ENCODE results near the gene TCF12.
"Not testable (repeated sequence)": the region's sequence is repeated elsewhere in the genome, so short reads cannot be mapped to it uniquely, and the experiment has no call there.

The TCF12 gene

DNA sequence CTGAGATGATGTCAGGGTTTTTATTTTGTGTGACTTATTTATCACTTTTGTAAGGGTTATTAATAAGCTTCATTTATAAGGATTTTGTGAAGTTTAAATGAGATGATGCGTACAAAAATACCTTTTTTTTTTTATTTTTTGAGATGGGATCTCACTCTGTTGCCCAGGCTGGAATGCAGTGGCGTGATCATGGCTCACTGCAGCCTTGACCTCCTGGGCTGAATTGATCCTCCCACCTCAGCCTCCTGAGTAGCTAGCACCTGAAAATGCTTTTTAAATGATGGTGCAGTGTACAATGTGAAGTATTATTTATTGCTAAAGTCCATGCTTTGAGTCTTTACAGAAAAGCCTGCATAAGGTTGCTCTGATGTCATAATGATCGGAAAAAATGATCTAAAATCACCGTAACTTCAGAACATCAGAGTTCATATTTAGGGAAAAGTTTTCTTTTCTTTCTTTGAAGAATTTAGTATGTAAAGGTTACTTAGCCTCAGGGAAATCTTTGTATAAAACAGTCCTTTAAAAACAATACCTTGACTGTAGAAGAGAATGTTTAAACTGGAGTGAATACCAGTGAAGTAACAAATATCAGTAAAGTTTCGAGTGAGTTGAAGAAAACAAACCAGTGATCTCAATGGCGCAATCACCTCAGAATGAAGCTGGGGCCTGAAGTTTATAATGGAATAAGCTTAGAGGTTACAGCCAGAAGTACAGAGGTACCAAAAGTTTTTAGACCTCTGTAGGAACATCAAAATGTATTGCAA, 29.7 kb downstream of the TCF12 start:
- no peak for DNase-seq (ENCODE audit: low read depth)

DNA sequence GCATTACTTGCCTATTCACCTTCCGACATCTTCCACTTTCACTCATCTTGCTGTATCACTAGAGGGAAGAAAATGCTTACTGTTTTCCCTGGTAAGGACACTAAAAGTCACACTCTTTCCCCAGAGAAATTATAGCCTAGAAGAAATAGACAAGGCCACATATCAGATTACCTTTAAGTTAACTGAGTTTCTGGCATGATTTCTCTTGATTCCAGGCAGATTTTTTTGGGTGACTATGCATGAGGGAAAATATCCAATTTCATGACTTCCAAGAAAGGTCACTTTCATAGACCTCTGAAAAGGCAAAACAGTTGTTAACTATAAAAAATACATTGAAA, 30.3 kb downstream of the TCF12 start:
- no peak for DNase-seq (ENCODE audit: low read depth)

DNA sequence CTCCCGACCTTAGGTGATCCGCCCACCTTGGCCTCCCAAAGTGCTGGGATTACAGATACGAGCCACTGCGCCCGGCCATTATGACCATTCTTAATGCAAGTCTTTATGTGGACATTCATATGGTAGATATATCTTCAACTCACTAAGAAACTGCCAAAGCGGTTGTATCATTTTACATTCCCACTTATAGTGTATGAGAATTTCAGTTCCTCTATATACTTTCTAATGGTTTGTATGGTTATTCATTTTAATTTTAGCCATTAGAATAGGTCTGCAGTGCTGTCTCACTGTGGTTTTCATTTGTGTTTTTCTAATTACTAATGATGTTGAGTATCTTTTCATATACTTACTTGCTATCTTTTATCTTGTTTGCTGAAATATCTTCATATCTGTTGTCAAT, 32.5 kb downstream of the TCF12 start:
- DNase-seq (ENCODE audit: low read depth) = no peak

DNA sequence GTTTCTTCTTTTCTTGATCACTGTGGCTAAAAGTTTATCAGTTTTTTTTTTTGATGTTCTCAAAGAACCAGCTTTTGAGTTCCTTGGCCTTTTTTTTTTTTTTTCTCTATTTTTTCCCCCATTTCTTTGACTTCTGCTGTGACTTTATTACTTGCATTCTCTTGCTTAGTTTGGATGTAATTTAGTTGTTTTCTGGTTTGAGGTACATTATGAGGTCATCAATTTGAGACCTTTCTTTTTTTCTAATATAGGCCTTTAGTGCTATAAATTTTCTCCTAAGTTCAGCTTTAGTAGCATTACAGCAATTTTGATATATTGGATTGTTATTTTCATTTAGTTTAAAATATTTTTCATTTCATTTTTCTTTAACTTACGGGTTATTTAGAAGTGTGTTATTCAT, 35.3 kb downstream of the TCF12 start:
- DNase-seq (ENCODE audit: low read depth) = no peak

DNA sequence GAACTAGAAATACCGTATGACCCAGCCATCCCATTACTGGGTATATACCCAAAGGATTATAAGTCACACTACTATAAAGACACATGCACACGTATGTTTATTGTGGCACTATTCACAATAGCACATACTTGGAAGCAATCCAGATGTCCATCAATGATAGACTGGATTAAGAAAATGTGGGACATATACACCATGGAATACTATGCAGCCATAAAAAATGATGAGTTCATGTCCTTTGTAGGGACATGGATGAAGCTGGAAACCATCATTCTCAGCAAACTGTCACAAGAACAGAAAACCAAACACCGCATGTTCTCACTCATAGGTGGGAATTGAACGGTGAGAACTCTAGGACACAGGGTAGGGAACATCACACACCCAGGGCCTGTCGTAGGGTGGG, 36.6 kb downstream of the TCF12 start:
- DNase-seq (ENCODE audit: low read depth) = not testable (repeated sequence)

DNA sequence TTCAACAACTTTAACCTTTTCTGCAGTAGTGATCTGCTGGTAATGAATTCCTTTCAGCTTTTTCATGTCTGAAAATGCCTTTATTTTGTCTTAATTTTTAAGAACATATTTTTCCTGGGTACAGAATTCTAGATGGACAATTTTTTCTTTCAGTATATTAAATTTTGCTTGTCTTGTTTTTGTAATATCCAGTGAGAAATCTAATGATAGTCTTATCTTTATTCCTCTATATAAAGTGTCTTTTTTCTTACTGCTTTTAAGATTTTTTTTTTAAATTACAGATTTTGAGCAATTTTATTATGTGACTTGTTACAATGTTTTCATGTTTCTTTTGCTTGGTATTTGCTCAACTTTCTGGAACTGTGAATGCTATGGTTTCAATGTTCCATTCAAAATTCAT, 38.1 kb downstream of the TCF12 start:
- DNase-seq (ENCODE audit: low read depth) = no peak

DNA sequence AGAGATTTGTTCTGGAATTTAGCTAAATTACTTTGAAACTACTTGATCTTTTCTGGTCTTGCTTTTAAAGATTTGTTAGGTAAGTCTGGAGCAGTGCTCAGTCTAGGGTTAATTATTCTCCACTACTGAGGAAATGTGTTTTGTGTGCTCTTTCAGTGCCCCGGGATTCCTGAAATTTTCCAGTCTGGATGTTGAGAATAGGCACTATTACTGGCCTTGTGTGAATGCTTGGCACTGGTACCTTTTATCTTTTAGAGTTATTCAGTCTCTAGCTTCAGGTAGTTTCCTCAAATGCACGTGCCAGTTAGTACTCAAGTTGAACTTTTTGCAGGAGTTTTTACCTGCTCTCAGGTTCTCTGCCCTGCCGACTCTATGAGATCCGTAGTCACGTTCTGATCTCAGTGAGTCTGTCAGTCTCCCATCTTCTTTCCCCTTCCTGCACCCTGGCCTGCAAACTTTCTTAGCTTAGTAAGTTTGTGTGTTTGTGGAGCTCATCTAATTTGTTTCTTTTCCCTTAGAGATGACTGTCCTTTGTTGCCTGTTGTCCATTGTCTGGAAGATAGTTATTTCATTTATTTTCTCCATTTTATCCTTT, 39.5 kb downstream of the TCF12 start:
- no peak for DNase-seq (ENCODE audit: low read depth)

DNA sequence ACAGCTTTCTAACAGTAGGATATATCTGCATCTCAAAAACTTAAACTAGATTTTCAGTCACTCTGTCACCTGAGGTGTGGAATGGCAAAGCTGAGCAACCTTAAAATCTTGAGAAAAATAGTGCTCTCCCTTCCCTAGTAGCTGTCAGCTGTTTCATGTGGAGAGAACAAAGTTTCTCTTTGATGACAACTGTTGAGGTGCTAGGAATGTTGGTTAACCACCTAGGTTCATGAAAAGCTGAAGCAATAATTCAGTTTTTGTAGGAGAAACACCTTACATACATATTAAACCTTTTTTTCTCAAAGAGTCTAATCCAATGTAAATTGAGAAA, 40.8 kb downstream of the TCF12 start:
- DNase-seq (ENCODE audit: low read depth) = no peak

DNA sequence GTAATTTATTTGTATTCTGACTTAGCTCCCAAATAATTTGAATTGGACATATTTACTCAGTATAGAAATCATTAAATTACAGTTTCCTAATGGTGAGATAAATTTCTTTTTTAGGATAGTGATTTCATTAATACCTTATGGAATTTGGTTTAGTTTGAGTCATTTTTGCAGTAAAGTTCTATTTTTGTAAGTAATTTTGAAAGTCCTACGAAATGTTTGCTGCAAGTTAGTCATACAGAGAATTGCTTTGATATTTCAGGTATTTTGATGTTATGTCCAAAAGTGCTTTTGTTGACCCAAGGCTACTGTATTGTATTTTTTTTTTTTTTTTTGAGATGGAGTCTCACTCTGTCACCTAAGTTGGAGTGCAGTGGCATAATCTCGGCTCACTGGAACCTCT, 41.7 kb downstream of the TCF12 start:
- no peak for DNase-seq (ENCODE audit: low read depth)

DNA sequence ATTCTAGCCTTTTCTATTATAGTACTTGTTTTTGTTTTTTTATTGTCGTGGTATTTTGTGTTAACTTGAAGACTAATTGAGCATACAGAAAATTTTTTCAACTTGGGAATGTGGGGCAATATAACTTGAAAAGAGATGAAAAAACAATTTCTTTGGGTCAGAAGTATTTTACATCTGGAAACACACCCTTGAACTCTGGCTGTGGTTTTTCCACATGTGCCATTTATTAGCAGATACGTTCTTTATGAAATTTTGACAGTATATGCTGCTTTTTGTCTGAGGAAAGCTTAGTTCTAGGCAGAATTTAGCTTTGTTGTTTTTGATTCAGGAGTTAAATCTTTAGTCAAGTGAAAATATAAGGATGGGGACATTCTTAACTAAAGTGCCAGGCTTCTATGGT, 44.7 kb downstream of the TCF12 start:
- no peak for DNase-seq (ENCODE audit: low read depth)

DNA sequence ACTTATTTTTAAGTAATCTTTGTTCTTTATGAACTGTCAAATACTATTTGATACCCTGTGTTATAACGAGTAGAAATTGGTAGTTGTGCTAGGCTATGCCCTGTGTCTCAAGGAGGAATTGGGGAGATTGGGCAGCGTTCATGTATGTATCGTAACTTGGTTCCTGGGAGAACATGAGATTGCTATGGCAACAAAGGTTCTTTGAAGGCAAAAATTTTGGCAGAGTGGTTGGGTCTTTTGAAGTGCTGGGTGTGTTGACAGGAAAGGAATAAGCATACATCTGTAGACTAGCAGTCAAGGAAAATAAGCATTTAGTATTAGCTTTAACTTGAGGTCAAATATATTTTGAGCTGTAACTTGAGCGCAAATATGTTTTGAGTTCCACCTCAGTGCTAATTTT, 45.3 kb downstream of the TCF12 start:
- DNase-seq (ENCODE audit: low read depth) = no peak

DNA sequence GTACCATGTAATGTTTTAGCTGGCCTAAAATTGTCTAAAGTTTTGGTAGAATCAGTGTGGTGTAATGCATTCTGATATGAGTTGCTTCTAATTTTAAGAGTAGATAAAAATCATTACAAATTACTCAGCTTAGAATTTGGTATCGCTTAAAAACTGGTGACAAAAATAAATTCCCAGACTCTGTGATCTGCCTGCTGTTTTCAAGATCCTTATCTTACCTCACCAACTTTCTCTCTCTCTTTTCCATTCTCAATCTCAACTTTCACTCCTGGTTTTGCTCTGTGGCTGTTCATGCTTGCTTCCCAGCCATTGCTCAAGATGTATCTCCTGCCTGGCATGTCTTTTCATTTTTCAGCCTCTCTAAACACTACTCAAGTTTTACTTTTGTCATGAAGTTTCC, 45.7 kb downstream of the TCF12 start:
- DNase-seq (ENCODE audit: low read depth) = no peak

DNA sequence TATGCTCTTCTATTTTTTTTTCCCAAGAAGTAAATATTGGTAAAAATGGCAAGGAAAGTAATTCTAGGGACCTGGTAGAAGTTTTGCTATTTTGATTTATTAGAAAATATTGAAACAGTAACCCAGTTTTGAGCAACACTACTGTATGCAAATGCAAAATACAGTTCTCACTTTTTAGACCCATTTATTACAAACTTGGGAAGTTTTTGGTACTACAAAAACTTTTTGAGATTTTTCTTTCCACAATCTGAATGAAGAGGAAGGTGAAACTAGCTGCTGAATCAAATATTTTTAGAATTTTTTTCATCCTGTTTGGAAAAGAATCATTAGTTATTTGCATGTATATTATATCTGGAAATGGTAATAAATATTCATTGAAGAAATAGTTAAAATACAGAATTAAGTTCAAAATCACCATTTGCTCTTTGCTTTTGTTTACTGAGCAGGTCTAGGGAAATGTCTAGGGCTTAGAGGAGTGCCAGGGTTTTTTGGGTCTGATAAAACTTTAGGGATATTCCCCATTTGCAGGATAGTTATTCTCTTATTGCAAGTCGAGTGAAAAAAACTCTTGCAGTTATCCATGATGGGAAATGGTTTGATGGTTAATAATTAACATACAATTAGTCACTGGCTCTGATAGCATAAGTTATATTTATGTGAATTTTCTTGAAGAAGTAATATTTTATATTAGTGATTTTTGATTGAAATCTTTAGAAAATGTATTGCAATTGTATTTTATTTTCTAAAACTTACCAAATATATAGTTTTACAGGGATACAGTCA, 47.0 kb downstream of the TCF12 start:
- no peak for DNase-seq (ENCODE audit: low read depth)

DNA sequence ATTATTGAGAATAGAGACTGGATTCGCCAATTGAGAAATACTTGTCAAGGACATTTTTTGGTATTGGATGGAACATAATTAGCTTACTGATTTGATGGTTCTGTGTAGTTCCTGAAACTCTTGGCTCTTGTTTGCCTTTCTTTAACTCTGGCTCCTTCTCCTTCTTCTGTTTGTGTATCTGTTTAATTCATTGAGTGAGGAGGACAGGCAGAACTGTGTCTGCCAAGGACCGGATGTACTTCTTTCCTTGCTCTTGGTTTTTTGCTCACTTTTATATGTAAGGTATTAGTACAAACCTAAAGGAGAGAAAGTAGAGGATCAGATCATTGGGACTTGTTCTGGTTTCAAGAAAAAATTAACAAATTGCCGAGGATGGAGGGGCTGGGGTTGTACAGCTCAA, 48.9 kb downstream of the TCF12 start:
- no peak for DNase-seq (ENCODE audit: low read depth)

DNA sequence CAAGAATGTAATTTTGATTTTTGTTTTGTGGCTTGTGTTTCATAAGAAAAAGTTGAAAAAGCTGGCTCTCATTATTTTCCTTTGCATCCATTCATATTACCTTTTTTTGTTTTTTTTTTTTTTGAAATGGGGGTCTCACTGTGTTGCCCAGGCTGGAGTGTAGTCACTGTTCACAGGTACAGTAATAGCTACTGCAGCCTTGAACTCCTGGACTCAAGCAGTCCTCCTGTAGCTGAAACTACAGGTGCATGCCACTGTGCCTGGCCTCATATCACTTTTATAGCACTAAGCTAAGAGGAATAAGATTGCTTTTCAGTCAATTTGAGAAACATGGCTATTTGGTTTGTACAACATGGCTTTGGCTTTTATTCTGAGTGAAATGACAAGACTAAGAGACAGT, 49.8 kb downstream of the TCF12 start:
- DNase-seq (ENCODE audit: low read depth) = no peak

DNA sequence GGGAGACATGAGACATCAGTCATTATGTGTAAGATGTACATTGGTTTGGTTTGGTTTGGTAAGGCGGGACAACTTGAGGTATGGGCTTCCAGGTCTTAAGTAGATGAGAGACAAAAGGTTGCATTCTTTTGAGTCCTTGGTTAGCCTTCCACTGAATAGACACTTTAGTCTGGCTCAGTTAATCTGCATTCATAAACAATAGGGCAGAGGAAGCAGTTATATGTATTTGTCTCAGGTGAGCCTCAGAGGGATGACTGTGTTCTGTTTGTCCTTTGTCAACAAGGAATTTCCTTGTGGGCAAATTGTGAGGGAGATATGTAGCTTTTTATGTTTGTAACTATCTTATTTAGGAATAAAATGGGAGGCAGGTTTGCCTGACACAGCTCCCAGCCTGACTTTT, 50.4 kb downstream of the TCF12 start:
- DNase-seq (ENCODE audit: low read depth) = no peak

DNA sequence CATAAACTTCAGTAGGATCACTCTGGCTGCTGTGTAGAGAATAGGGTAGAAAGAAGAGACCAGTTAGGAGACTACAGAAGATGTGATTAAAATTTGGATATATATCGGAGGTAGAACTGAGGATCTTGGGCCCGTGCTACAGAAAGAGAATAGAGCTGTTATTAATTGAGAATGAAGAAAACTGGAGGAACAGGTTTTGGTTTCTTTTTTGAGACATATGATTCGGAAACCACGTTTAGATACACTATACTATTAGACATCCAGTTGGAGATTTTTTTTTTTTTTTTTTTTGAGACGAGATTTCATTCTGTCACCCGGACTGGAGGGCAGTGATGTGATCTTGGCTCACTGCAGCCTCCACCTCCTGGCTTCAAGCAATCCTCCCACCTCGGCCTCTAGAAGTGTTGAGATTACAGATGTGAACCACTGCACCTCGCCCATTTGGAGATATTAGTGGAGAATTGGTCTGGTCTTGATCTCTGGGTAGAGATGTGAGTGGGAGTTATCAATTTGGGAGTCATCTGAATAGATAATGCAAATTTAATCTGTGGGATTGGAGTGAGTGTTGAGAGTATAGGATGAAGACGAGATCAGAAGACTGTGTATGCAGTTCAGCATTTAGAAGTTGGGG, 50.9 kb downstream of the TCF12 start:
- no peak for DNase-seq (ENCODE audit: low read depth)

DNA sequence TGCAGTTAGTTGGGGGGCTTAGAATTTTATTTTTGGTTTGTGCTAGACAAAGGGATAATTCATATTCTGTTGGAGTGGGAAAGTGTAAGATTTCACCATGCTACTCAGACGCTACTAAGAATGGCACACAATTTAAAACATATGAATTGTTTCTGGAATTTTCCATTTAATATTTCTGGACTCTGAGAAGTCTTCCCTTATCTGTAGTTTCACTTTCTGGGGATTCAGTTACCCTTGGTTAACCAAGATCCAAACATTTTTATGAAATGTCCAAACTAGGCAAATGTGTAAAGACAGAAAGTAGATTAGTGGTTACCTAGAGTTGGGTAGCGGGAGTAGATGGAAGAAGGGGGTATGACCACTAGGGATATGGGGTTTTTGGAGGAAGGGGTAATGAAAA, 53.1 kb downstream of the TCF12 start:
- no peak for DNase-seq (ENCODE audit: low read depth)

DNA sequence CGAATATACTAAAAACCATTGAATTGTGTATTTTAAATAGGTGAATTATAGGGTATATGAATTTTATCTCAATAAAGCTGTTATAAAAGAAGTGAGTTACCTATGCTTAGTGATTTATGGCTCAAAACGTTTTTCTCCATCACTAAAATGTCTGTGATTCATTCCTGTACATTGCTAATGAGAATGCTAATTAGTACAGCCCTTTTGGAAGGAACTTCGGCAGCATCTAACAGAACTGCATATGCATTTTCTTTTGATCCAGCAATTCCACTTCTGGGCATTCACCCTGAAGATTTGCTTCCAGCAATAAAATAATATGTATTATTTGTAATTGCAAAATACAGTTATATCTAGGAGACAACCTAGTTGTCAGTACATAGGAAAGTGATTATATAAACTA, 53.6 kb downstream of the TCF12 start:
- DNase-seq (ENCODE audit: low read depth) = no peak

DNA sequence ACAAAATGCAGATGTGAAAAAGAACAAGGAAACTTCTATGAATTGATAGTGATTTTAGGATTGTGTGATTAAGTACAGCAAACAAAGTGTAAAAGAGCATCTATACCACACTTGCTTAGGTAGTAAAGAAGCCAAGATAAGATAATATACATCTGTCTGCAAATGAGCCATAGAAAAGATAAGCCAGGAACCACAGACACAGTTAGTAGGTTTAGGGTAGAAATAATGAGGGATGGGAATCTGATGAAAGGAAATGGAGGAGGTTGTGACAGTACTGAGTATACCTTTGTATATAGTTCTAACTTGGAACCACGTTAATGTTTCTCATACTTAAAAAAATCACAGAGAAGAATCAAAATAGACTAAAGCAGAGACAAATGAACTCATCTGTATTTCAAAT, 54.0 kb downstream of the TCF12 start:
- no peak for DNase-seq (ENCODE audit: low read depth)

DNA sequence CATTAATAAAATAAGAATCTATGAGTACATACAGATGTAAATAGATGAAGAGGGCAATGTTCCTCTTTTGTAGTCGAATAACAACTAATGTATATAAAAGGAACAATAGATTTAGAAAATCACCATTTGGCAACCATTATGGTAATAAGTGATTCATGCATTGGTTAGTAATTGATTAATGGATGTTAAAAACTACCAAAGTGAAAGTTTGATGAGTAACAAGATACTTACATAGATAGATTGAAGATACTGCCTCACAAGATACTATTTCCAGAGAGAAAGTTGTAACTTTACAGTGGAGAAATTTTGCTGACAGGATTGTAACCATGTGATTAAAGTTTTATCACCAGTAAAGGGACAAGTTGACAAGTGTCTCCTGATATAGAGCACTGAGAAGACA, 55.0 kb downstream of the TCF12 start:
- no peak for DNase-seq (ENCODE audit: low read depth)

DNA sequence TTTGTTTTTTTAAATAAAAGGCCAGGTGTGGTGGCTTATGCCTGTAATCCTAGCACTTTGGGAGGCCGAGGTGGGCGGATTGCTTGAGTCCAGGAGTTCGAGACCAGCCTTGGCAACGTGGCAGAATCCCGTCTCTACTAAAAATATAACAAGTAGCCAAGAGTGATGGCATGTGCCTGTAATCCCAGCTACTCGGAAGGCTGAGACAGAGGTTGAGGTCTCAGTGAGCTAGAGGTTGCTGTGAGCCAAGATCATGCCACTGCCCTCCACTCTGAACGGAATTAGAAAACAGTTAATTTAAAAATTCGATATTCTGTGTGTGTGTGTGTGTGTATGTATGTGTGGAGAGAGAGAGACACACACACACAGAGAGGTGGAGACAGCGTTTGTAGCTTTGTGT, 58.8 kb downstream of the TCF12 start:
- no peak for DNase-seq (ENCODE audit: low read depth)
